Measurements from ENCODE around the gene NDFIP1.

- no peak for TF ChIP-seq EZH2 (IDR thresholded peaks at IDR 0.05; ENCODE audit: insufficient read depth, poor library complexity, severe bottlenecking)
- no peak for TF ChIP-seq EZH2phosphoT487 (IDR thresholded peaks at IDR 0.05; ENCODE audit: insufficient read depth, low read depth)
Observed at GRCh38 chr5:142176255-142176654, 67.7 kb downstream of the NDFIP1 start.
